Body of pancreas (tissue), 4 donors: ENCODE data around the gene RPL37.

Source experiments
- CTCF ChIP-seq, 7 experiments: fragments of 450-650 bp in 4 of 7; fragments of 200-600 bp in 3 of 7; sonication (generic) in 3 of 7; IDR thresholded peaks; one replicate each; pipeline ENCODE4 v1.5.1; 2016 to 2019; ENCODE audit warnings: antibody characterized with exemption in 7 of 7
- POLR2A ChIP-seq, 3 donors: fragments of 450-650 bp; IDR thresholded peaks; one replicate each; pipeline ENCODE4 v1.6.1; 2016; ENCODE audit warnings: antibody characterized with exemption in 3 of 3, mild to moderate bottlenecking in 2 of 3

- TF ChIP-seq CTCF (IDR thresholded peaks at IDR 0.05) = no peak
- TF ChIP-seq POLR2A (IDR thresholded peaks at IDR 0.05) = no peak
Measured at GRCh38 chr5:40796487-40796889, 38.5 kb downstream of the RPL37 start.
